ENCODE results near the gene NAGPA.

GRCh38 chr16:5040451-5040850 lies 6.7 kb upstream of the NAGPA start:
- no peak for TF ChIP-seq REST (IDR thresholded peaks at IDR 0.05; ENCODE audit: low read depth, low read length)
- TF ChIP-seq, protein P1, sequence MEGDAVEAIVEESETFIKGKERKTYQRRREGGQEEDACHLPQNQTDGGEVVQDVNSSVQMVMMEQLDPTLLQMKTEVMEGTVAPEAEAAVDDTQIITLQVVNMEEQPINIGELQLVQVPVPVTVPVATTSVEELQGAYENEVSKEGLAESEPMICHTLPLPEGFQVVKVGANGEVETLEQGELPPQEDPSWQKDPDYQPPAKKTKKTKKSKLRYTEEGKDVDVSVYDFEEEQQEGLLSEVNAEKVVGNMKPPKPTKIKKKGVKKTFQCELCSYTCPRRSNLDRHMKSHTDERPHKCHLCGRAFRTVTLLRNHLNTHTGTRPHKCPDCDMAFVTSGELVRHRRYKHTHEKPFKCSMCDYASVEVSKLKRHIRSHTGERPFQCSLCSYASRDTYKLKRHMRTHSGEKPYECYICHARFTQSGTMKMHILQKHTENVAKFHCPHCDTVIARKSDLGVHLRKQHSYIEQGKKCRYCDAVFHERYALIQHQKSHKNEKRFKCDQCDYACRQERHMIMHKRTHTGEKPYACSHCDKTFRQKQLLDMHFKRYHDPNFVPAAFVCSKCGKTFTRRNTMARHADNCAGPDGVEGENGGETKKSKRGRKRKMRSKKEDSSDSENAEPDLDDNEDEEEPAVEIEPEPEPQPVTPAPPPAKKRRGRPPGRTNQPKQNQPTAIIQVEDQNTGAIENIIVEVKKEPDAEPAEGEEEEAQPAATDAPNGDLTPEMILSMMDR (IDR thresholded peaks at IDR 0.05): no peak
- no peak for TF ChIP-seq CHD2 (IDR thresholded peaks at IDR 0.05; ENCODE audit: low read length, partially characterized antibody)
- TF ChIP-seq MAX (IDR thresholded peaks at IDR 0.05; ENCODE audit: low read depth): no peak
- no peak for TF ChIP-seq MEF2A (IDR thresholded peaks at IDR 0.05; ENCODE audit: borderline replicate concordance, low read depth)
- no peak for TF ChIP-seq FOXM1 (IDR thresholded peaks at IDR 0.05; ENCODE audit: low read depth)
- TF ChIP-seq NFIC (IDR thresholded peaks at IDR 0.05; ENCODE audit: borderline replicate concordance): no peak
- no peak for TF ChIP-seq POLR2AphosphoS5 (IDR thresholded peaks at IDR 0.05; ENCODE audit: low read depth, low read length)

All from SK-N-SH (cell line).